Measurements from ENCODE around the gene PUM2. TPM values are rescaled to one million over a fixed set of nuclear protein-coding genes. Genes with fewer than 3 reads are reported as not detected.
"Not testable (repeated sequence)": the region's sequence is repeated elsewhere in the genome, so short reads cannot be mapped to it uniquely, and the experiment has no call there.

The PUM2 gene
- total RNA-seq, 1 donor from 2014 or later: 70.0 TPM

DNA sequence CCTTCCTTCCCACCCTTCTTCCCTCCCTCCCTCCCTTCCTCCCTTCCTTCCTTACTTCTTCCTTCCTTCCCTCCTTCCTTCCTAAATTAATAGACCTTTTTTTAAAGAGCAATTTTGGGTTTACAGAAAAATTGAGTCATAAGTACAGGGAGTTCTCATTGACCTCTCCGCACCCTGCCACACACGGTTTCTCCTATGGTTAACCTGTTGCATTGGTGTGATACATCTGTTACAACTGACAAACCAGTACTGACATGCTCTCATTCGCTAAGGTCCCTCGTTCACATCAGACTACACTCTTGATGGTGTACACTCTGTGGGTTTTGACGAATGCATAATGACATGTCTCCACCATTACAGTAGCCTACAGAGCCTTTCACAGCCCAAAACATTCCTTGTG is 114.1 kb downstream of the PUM2 start:
- DNase-seq (ENCODE audit: low spot score): no peak
- Mint-ChIP-seq H3K27me3 (ENCODE audit: low read depth) (no peaks in the 10 kb centered on the region), H3K4me3 (ENCODE audit: unreplicated experiment) (no peak overlapping the region), H3K27ac (ENCODE audit: unreplicated experiment) (no peak overlapping the region), H3K9me3 (ENCODE audit: low read depth) (peaks cover 7% of the 10 kb centered on the region), H3K36me3 (ENCODE audit: low read depth) (no peaks in the 10 kb centered on the region), H3K4me1 (ENCODE audit: low read depth) (no peaks in the 10 kb centered on the region)
- TF ChIP-seq, protein P1, sequence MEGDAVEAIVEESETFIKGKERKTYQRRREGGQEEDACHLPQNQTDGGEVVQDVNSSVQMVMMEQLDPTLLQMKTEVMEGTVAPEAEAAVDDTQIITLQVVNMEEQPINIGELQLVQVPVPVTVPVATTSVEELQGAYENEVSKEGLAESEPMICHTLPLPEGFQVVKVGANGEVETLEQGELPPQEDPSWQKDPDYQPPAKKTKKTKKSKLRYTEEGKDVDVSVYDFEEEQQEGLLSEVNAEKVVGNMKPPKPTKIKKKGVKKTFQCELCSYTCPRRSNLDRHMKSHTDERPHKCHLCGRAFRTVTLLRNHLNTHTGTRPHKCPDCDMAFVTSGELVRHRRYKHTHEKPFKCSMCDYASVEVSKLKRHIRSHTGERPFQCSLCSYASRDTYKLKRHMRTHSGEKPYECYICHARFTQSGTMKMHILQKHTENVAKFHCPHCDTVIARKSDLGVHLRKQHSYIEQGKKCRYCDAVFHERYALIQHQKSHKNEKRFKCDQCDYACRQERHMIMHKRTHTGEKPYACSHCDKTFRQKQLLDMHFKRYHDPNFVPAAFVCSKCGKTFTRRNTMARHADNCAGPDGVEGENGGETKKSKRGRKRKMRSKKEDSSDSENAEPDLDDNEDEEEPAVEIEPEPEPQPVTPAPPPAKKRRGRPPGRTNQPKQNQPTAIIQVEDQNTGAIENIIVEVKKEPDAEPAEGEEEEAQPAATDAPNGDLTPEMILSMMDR (IDR thresholded peaks at IDR 0.05): no peak

- H3K36me3 Mint-ChIP-seq (ENCODE audit: low read depth): no peaks in the 10 kb centered on the region
- no peak overlapping the region for H3K27ac Mint-ChIP-seq (ENCODE audit: unreplicated experiment)
- H3K4me1 Mint-ChIP-seq (ENCODE audit: low read depth): no peaks in the 10 kb centered on the region
- TF ChIP-seq, protein P1 (IDR thresholded peaks at IDR 0.05): no peak
- no peak for DNase-seq (ENCODE audit: low spot score)
- no peak overlapping the region for H3K4me3 Mint-ChIP-seq (ENCODE audit: unreplicated experiment)
- H3K9me3 Mint-ChIP-seq (ENCODE audit: low read depth): peaks cover 7% of the 10 kb centered on the region
- H3K27me3 Mint-ChIP-seq (ENCODE audit: low read depth): no peaks in the 10 kb centered on the region
Observed at GRCh38 chr2:20235655-20236305, 114.9 kb downstream of the PUM2 start.

- H3K36me3 Mint-ChIP-seq (ENCODE audit: low read depth); H3K4me1 Mint-ChIP-seq (ENCODE audit: low read depth); H3K4me3 Mint-ChIP-seq (ENCODE audit: unreplicated experiment); DNase-seq (ENCODE audit: low spot score); H3K27me3 Mint-ChIP-seq (ENCODE audit: low read depth); H3K9me3 Mint-ChIP-seq (ENCODE audit: low read depth); H3K27ac Mint-ChIP-seq (ENCODE audit: unreplicated experiment): not testable (repeated sequence)
Observed at GRCh38 chr2:20234597-20234996, 116.0 kb downstream of the PUM2 start.

GRCh38 chr2:20232837-20233207 is 117.8 kb downstream of the PUM2 start:
- TF ChIP-seq, protein P1 (IDR thresholded peaks at IDR 0.05): no peak
- no peaks in the 10 kb centered on the region for H3K36me3 Mint-ChIP-seq (ENCODE audit: low read depth)
- no peaks in the 10 kb centered on the region for H3K4me1 Mint-ChIP-seq (ENCODE audit: low read depth)
- peaks cover 2% of the 10 kb centered on the region for H3K9me3 Mint-ChIP-seq (ENCODE audit: low read depth)
- H3K4me3 Mint-ChIP-seq (ENCODE audit: unreplicated experiment): no peak overlapping the region
- H3K27me3 Mint-ChIP-seq (ENCODE audit: low read depth): no peaks in the 10 kb centered on the region
- no peak for DNase-seq (ENCODE audit: low spot score)
- H3K27ac Mint-ChIP-seq (ENCODE audit: unreplicated experiment): no peak overlapping the region

- H3K4me1 Mint-ChIP-seq (ENCODE audit: low read depth): no peaks in the 10 kb centered on the region
- no peaks in the 10 kb centered on the region for H3K27me3 Mint-ChIP-seq (ENCODE audit: low read depth)
- TF ChIP-seq, protein P1 (IDR thresholded peaks at IDR 0.05): no peak
- no peak overlapping the region for H3K27ac Mint-ChIP-seq (ENCODE audit: unreplicated experiment)
- H3K36me3 Mint-ChIP-seq (ENCODE audit: low read depth): no peaks in the 10 kb centered on the region
- DNase-seq (ENCODE audit: low spot score): no peak
- no peaks in the 10 kb centered on the region for H3K9me3 Mint-ChIP-seq (ENCODE audit: low read depth)
- H3K4me3 Mint-ChIP-seq (ENCODE audit: unreplicated experiment): no peak overlapping the region
Observed at GRCh38 chr2:20231598-20232026, 119.0 kb downstream of the PUM2 start.

- no peaks in the 10 kb centered on the region for H3K4me1 Mint-ChIP-seq (ENCODE audit: low read depth)
- H3K9me3 Mint-ChIP-seq (ENCODE audit: low read depth): no peaks in the 10 kb centered on the region
- H3K27me3 Mint-ChIP-seq (ENCODE audit: low read depth): no peaks in the 10 kb centered on the region
- DNase-seq (ENCODE audit: low spot score): no peak
- no peak overlapping the region for H3K4me3 Mint-ChIP-seq (ENCODE audit: unreplicated experiment)
- H3K27ac Mint-ChIP-seq (ENCODE audit: unreplicated experiment): peak overlapping the region; percentile 10
- TF ChIP-seq, protein P1 (IDR thresholded peaks at IDR 0.05): no peak
- no peaks in the 10 kb centered on the region for H3K36me3 Mint-ChIP-seq (ENCODE audit: low read depth)
Observed at GRCh38 chr2:20231159-20231558, 119.5 kb downstream of the PUM2 start.
